GM12874 (cell line): Measurements from ENCODE around the gene CCDC124.

Experiments
- TF ChIP-seq, protein P1 (sequence below): IDR thresholded peaks from 2 replicates; pipeline ENCODE4 v1.5.1; 2011; ENCODE audit warnings: low read depth, mild to moderate bottlenecking, control low read depth, low read length, moderate library complexity; ENCODE audit not compliant: insufficient read depth

The CCDC124 gene

DNA sequence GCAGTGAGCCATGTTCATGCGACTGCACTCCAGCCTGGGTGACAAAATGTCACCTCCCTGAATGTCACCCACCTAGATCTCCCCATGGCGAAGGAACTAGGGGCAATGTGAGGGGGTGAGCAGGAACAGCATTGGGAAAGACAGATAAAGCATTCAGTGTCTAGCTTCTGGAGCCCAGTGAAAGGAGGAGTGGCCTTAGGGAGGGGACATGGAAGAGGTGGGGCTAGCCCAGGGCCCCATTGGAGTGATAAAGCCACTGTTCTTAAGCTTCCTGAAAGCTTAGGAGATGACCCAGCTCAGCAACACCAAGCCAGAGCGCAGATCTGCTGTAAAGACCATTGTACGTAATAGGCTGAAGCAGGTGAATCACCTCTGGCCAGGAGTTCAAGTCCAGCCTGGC lies 21.1 kb downstream of the CCDC124 start:
- TF ChIP-seq, protein P1, sequence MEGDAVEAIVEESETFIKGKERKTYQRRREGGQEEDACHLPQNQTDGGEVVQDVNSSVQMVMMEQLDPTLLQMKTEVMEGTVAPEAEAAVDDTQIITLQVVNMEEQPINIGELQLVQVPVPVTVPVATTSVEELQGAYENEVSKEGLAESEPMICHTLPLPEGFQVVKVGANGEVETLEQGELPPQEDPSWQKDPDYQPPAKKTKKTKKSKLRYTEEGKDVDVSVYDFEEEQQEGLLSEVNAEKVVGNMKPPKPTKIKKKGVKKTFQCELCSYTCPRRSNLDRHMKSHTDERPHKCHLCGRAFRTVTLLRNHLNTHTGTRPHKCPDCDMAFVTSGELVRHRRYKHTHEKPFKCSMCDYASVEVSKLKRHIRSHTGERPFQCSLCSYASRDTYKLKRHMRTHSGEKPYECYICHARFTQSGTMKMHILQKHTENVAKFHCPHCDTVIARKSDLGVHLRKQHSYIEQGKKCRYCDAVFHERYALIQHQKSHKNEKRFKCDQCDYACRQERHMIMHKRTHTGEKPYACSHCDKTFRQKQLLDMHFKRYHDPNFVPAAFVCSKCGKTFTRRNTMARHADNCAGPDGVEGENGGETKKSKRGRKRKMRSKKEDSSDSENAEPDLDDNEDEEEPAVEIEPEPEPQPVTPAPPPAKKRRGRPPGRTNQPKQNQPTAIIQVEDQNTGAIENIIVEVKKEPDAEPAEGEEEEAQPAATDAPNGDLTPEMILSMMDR = no peak

DNA sequence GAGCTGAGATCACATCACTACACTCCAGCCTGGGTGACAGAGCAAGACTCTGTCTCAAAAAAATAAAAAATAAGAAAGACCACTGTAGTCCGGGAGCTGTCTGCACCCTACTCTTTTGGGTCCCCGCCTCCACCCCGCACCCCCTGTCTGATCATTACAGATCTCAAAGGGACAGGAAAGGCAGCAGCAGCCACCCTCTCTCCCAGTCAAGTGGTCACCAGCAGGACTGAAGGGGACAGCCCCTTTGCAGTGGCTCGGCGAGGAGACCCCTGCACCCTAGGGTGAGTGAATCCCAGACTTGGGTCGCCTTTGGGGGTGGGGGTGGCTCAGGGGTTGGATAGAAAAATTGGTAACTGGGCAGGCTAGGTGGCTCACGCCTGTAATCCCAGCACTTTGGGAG lies 21.6 kb downstream of the CCDC124 start:
- TF ChIP-seq, protein P1 = no peak

DNA sequence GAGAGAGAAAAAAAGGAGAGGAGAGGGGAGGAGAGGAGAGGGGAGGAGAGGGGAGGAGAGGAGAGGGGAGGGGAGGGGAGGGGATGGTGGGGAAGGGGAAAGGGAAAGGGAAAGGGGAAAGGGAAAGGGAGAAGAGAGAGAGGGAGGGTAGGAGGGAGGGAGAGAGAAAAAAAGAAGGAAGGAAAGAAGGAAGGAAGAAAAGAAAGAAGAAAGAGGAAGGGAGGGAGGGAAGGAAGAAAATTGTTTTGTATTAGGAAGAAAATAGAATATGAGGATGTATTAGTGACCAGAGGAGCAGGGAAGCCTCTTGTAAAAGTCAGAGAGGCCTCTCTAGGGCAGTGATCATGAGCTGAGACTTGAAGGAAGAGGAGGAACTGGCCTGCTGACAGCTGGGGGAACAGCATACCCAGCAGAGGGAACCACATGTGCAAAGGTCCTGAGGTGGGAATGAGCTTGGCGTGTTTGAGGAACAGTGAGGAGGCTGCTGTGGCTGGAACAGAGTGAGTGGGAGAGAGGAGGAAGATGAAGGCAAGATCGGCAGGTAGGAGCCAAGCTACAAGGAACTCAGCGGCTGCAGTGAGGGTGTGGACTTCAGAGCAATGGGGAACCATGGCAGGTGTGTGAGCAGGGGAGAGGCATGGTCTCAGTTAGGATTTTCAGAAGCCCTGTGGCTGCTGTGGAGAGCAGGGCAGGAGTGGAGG lies 24.5 kb downstream of the CCDC124 start:
- TF ChIP-seq, protein P1 = no peak

DNA sequence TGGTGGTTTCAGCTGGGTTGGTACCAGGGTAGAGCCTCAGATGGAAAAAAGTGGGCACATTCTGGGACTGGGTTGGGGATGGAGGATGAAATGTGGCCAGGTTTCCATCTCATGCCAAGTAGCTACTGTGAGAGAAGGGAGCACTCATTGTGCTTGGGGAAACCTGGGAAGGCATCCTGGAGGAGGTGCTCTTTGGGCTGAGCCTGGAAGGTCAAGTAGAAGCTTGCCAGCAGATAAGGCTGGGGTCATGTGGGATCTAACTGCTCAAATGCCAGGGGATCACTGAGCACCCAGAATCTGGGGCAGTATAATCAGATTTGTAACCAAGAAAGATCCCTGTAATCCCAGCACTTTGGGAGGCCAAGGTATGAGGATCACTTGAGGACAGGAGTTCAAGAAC lies 25.1 kb downstream of the CCDC124 start:
- TF ChIP-seq, protein P1 = no peak

DNA sequence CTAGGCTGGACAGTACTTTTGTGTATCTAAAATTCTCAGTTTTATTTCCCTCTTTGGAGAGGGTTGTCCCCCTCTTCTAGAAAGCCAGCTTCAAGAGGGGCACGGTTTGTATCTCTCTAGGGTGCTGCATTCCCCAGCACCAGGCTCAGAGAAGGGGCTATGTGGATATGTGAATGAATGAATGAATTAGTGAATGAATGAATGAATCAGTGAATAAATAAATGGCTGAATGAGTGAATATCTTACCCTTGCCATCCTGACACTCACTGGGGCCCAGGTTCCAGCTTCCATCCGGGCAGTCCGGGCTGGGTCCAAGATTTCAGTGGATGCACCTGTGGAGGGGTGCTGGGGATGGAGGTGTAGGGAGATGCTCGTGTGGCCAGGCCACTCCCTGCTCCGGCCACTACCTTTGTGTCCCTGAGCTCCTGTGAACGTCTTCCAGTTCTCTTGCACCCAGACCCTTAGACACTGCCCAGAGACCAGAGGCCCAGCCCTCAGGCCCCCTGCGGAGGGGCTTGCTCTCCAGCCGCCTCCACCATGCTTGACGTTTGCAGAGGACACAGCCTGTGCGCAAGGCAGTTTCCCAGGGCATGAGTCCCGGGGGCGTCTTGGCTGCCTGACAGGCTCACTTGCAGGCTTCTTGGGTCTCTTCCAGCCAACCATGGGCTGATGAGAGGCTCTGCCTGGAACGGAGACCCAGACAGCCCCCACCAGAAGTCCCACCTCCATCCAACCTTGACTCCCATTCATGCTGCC lies 31.3 kb downstream of the CCDC124 start:
- TF ChIP-seq, protein P1 = no peak

DNA sequence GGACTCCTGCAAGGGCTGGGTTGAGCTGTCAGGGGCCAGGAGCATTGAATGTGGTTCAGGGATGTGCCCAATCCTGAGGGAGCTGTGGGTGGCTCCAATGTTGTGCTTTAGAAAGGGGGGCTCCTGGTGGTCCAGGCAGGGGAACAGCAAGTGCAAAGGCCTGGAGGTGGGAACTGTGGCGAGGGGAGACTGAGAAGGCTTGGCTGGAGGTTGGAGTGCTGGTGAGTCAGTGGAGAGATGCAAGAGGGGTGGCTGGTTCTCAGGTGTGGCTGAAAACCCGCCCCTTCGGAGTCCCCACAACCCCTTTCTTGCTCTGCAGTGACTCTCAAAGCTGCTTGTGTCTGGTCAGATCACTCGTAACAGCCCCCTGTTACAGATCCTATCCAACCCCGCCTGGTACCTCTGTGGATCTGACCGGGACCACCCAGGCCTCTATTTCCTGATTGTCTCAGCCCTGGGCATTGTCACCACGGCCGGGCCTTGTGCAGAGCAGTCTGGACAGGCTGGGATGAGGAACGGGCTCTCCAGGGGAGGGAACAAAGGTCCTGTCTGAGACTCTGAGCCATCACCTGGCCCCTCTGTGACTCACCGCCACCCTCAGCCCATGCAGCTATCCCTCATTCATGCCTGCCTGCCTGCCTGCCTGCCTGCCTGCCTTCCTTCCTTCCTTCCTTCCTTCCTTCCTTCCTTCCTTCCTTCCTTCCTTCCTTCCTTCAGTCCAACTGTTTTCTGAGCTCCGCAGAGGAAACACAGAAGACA lies 32.7 kb downstream of the CCDC124 start:
- TF ChIP-seq, protein P1 = no peak

DNA sequence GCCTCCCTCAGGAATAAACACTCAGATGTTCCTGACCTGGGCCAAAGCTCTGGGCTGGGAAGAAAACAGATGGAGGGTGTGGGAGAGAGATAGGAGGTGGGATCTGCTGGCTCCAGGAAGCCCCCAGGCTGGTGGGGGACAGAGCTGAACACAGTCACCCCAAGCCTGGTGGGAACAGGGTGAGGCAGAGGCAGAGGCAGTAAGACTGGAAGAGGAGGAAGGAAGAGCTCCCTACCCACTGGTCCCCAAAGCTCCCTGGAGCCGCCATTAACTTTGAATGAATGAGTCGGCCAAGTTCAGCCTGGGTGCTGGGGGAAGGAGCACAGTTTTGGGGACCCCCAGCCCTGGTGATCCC lies 33.3 kb downstream of the CCDC124 start:
- TF ChIP-seq, protein P1 = no peak
